ENCODE measurements around the gene CHAD. TPM values are rescaled to one million over a fixed set of nuclear protein-coding genes. Genes with fewer than 3 reads are reported as not detected.

Gene CHAD
- total and polyA plus RNA-seq, 2 of the 13 experiments (the other 11 are each of a cell fraction or from before 2014, with no cell fraction given): 1.4 TPM; not detected in 1

GRCh38 chr17:50426814-50427787, 41.6 kb downstream of the CHAD start (continued):
- no peak; the same call in 1 of the 2 replicates for TF ChIP-seq STAT6 (CRISPR knock-in tag; IDR thresholded peaks at IDR 0.05; ENCODE audit: borderline replicate concordance)
- TF ChIP-seq REST (IDR thresholded peaks at IDR 0.05; ENCODE audit: borderline replicate concordance in 1 of 2, low read depth in 1 of 2, low read length in 2 of 2): no peak
- no peak; the same call in 1 of the 2 replicates for TF ChIP-seq TBX2 (CRISPR knock-in tag; IDR thresholded peaks at IDR 0.05; ENCODE audit: borderline replicate concordance)
- no peak for TF ChIP-seq ETV6 (CRISPR knock-in tag; conservative IDR thresholded peaks at IDR 0.05)
- TF ChIP-seq ARID3A (IDR thresholded peaks at IDR 0.05; ENCODE audit: low read depth, low read length): 0 out of 2 replicates have a peak, but pooled peaks have one; percentile 12
- TF ChIP-seq KMT2B (CRISPR knock-in tag; IDR thresholded peaks at IDR 0.05): peak; percentile 82
- TF ChIP-seq NFATC3 (CRISPR knock-in tag; IDR thresholded peaks at IDR 0.05): no peak
- no peak for TF ChIP-seq NONO (IDR thresholded peaks at IDR 0.05)
- TF ChIP-seq NONO (CRISPR knock-in tag; conservative IDR thresholded peaks at IDR 0.05): 0 out of 2 replicates have a peak, but pooled peaks have one; percentile 25
- TF ChIP-seq ZNF737 (CRISPR knock-in tag; IDR thresholded peaks at IDR 0.05; ENCODE audit: borderline replicate concordance): peak; percentile 26; the same call in 1 of the 2 replicates
- peak; percentile 87; the same call in 1 of the 2 replicates for TF ChIP-seq ZBTB7A (CRISPR knock-in tag; IDR thresholded peaks at IDR 0.05)
- TF ChIP-seq ZNF570 (CRISPR knock-in tag; IDR thresholded peaks at IDR 0.05; ENCODE audit: borderline replicate concordance): no peak
- no peak for TF ChIP-seq HCFC1 (IDR thresholded peaks at IDR 0.05; ENCODE audit: low read depth, low read length)
- no peak for TF ChIP-seq ZBTB21 (CRISPR knock-in tag; IDR thresholded peaks at IDR 0.05)
- TF ChIP-seq ZNF589 (CRISPR knock-in tag; conservative IDR thresholded peaks at IDR 0.05): 0 out of 2 replicates have a peak, but pooled peaks have one; percentile 27
- TF ChIP-seq CHCHD3 (CRISPR knock-in tag; IDR thresholded peaks at IDR 0.05): no peak; the same call in 1 of the 2 replicates
- TF ChIP-seq ZXDC (CRISPR knock-in tag; IDR thresholded peaks at IDR 0.05): peak; percentile 67; the same call in 1 of the 2 replicates
